ENCODE measurements around the gene GHSR. TPM values are rescaled to one million over a fixed set of nuclear protein-coding genes. Genes with fewer than 3 reads are reported as not detected.

Gene GHSR
- total and polyA plus RNA-seq, 7 experiments from 2014 or later, result not detected

DNA sequence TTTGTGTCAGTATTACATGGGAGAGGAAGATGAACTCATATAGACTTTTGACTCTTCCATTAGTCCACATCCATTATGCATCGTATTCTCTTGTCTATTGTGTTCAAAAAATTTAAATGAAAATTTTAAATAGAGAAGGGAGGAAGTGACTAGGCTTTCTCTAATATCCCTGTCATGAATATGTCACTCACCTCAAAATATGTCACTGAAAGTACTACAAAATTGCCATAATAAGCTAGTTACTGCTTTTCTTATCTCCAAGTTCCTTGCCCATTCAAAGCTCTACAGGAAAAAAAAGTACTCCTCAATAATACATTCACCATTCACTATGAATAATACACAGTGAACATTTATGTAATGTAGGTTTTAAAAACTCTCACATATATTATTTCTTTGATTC is 22.3 kb upstream of the GHSR start:
- DNase-seq (no peak), ATAC-seq (no peak)
- intact Hi-C loops (cut with micrococcal nuclease), result loop anchor here in 1 of 2 donors (10.0 kb wide), 1 partner anchor 436 kb away; the partner anchor contains the start of gene FNDC3B
- H3K36me3 Mint-ChIP-seq, result peaks cover 0 to 2% (median 0%) of the 10 kb centered on the region in 5 donors
- ChIA-PET POLR2A (no interaction called here), CTCF (interaction anchor here (1.0 kb wide), 1 partner anchor 152 kb away, joined by 6 read pairs; no protein-coding TSS in a partner anchor)
- no peaks in the 10 kb centered on the region for H3K4me1 ChIP-seq (ENCODE audit: control insufficient read depth in 2 of 2, insufficient read depth in 2 of 2, low read length in 2 of 2)
- peaks cover 0 to 4% (median 0%) of the 10 kb centered on the region in 7 donors for H3K4me1 Mint-ChIP-seq
- H3K4me3 Mint-ChIP-seq, result no peak overlapping the region
- peaks cover 0 to 7% (median 2%) of the 10 kb centered on the region in 11 donors for H3K9me3 Mint-ChIP-seq
- peaks cover 12 to 31% (median 28%) of the 10 kb centered on the region in 5 donors for H3K27me3 Mint-ChIP-seq
- H3K4me3 ChIP-seq (ENCODE audit: low read length), result no peak overlapping the region
- no peak overlapping the region for H3K27ac Mint-ChIP-seq
- no peaks in the 10 kb centered on the region for H3K27me3 ChIP-seq (ENCODE audit: control insufficient read depth in 2 of 2, insufficient read depth in 2 of 2, low read length in 2 of 2)
- H3K9me3 ChIP-seq (ENCODE audit: control insufficient read depth in 2 of 3, low read length in 3 of 3), result no peaks in the 10 kb centered on the region
- H3K36me3 ChIP-seq (ENCODE audit: control insufficient read depth in 2 of 3, insufficient read depth in 3 of 3, low read length in 3 of 3), result no peaks in the 10 kb centered on the region
- no peak overlapping the region for H3K27ac ChIP-seq (ENCODE audit: low read depth, low read length)

DNA sequence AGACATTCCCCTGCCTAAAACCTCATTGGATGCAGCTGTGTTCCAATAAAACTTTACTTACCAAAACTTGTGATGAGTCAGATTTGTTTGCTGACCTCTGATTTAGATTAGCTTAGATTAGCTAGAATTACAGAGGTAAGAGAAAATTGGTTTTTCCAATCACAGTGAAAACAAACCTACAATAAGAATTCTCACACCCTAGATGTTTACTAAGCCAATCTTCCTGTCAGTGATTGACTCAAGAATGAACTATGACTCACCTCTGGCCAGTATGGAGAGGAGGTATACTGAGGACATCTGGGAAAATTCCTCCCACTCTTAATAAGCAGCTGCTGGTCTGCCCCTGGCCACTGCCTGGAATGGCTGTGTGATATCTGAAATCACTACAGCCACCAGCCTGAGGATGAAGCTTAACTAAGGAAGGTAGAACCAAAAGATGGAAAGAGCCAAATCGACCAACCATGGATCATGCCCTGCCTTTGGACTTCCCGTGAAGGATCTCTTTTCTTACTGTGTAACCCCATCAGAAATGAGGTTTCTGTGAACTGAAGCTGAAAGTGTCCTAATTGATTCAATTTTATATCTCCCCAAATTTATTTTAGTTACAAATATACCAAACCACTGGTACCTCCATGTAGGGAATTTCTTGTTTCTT is 19.0 kb upstream of the GHSR start:
- no peaks in the 10 kb centered on the region for H3K27me3 ChIP-seq (ENCODE audit: control insufficient read depth in 2 of 2, insufficient read depth in 2 of 2, low read length in 2 of 2)
- Mint-ChIP-seq H3K4me1 (peaks cover 0 to 4% (median 0%) of the 10 kb centered on the region in 7 donors), H3K27me3 (peaks cover 12 to 34% (median 28%) of the 10 kb centered on the region in 5 donors), H3K36me3 (peaks cover 0 to 3% (median 0%) of the 10 kb centered on the region in 5 donors), H3K9me3 (peaks cover 0 to 7% (median 2%) of the 10 kb centered on the region in 11 donors), H3K27ac (no peak overlapping the region), H3K4me3 (no peak overlapping the region)
- CTCF ChIA-PET, result interaction anchor here (0.8 to 1.0 kb wide), 2 partner anchors 12 to 128 kb away, joined by 3 read pairs; no protein-coding TSS in a partner anchor
- ATAC-seq, result no peak
- POLR2A ChIA-PET, result no interaction called here
- no peak overlapping the region for H3K4me3 ChIP-seq (ENCODE audit: low read length)
- no peaks in the 10 kb centered on the region for H3K9me3 ChIP-seq (ENCODE audit: control insufficient read depth in 2 of 3, low read length in 3 of 3)
- DNase-seq, result no peak
- intact Hi-C loops (cut with micrococcal nuclease), result no loop called here
- no peaks in the 10 kb centered on the region for H3K4me1 ChIP-seq (ENCODE audit: control insufficient read depth in 2 of 2, insufficient read depth in 2 of 2, low read length in 2 of 2)
- H3K36me3 ChIP-seq (ENCODE audit: control insufficient read depth in 2 of 3, insufficient read depth in 3 of 3, low read length in 3 of 3), result no peaks in the 10 kb centered on the region
- no peak overlapping the region for H3K27ac ChIP-seq (ENCODE audit: low read depth, low read length)

DNA sequence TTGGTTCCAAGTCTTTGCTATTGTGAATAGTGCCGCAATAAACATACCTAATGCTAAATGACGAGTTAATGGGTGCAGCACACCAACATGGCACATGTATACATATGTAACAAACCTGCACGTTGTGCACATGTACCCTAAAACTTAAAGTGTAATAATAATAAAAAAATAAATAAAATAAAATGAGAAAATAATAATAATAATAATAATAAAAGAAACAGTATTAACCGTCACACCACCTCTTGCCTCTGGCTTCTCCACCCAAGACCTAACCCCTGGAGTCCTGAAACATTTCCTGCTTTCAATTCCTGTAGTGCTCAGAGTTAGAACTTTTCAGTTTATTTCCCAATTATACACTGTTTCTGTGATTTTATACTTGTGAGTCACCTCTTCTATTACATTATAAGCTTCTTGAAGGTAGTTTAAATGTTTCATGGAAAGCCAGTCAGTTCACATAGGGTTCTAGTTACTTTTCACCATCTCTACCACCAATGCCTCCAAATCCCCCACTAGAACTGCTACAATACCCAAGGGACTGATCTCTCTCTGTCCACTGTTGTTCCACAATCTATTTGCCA is 18.4 kb upstream of the GHSR start:
- peaks cover 11 to 28% (median 25%) of the 10 kb centered on the region in 5 donors for H3K27me3 Mint-ChIP-seq
- no peaks in the 10 kb centered on the region for H3K36me3 ChIP-seq (ENCODE audit: control insufficient read depth in 2 of 3, insufficient read depth in 3 of 3, low read length in 3 of 3)
- peaks cover 0 to 3% (median 0%) of the 10 kb centered on the region in 5 donors for H3K36me3 Mint-ChIP-seq
- no peak overlapping the region for H3K27ac ChIP-seq (ENCODE audit: low read depth, low read length)
- ChIA-PET POLR2A (no interaction called here), CTCF (interaction anchor here (0.8 to 1.0 kb wide), 2 partner anchors 13 to 129 kb away, joined by 3 read pairs; no protein-coding TSS in a partner anchor)
- H3K9me3 ChIP-seq (ENCODE audit: control insufficient read depth in 2 of 3, low read length in 3 of 3), result no peaks in the 10 kb centered on the region
- no peaks in the 10 kb centered on the region for H3K27me3 ChIP-seq (ENCODE audit: control insufficient read depth in 2 of 2, insufficient read depth in 2 of 2, low read length in 2 of 2)
- H3K9me3 Mint-ChIP-seq, result peaks cover 0 to 2% (median 0%) of the 10 kb centered on the region in 11 donors
- H3K4me3 ChIP-seq (ENCODE audit: low read length), result no peak overlapping the region
- H3K4me1 Mint-ChIP-seq, result peaks cover 0 to 4% (median 0%) of the 10 kb centered on the region in 7 donors
- intact Hi-C loops (cut with micrococcal nuclease), result no loop called here
- H3K4me3 Mint-ChIP-seq, result no peak overlapping the region
- H3K27ac Mint-ChIP-seq, result no peak overlapping the region
- no peaks in the 10 kb centered on the region for H3K4me1 ChIP-seq (ENCODE audit: control insufficient read depth in 2 of 2, insufficient read depth in 2 of 2, low read length in 2 of 2)
- DNase-seq (no peak), ATAC-seq (no peak)

DNA sequence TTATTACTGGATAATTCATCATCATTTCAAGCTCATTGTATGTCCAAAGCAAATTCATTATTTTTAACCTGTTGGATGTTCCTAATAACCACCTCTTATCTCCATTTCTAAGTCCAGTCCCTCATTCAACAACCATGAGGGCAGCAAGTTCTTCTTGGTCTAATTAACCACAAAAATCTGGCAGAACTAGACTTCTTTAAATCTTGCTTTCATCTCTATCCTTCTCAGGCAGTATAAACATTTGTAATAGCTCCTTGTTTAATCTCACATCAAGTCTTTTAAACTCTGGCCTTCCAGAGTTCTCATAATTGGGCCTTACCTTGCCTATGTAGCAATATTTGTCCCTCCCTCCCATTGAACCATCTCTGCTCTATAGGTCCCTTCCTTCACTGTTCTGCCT is 17.0 kb upstream of the GHSR start:
- peaks cover 0 to 2% (median 0%) of the 10 kb centered on the region in 11 donors for H3K9me3 Mint-ChIP-seq
- Histone ChIP-seq H3K4me1 (ENCODE audit: control insufficient read depth in 2 of 2, insufficient read depth in 2 of 2, low read length in 2 of 2) (no peaks in the 10 kb centered on the region), H3K4me3 (ENCODE audit: low read length) (no peak overlapping the region), H3K27me3 (ENCODE audit: control insufficient read depth in 2 of 2, insufficient read depth in 2 of 2, low read length in 2 of 2) (no peaks in the 10 kb centered on the region), H3K9me3 (ENCODE audit: control insufficient read depth in 2 of 3, low read length in 3 of 3) (no peaks in the 10 kb centered on the region), H3K36me3 (ENCODE audit: control insufficient read depth in 2 of 3, insufficient read depth in 3 of 3, low read length in 3 of 3) (no peaks in the 10 kb centered on the region), H3K27ac (ENCODE audit: low read depth, low read length) (no peak overlapping the region)
- H3K36me3 Mint-ChIP-seq, result peaks cover 0 to 3% (median 0%) of the 10 kb centered on the region in 5 donors
- intact Hi-C loops (cut with micrococcal nuclease), result no loop called here
- POLR2A ChIA-PET, result no interaction called here
- no peak for DNase-seq
- peaks cover 0 to 4% (median 0%) of the 10 kb centered on the region in 7 donors for H3K4me1 Mint-ChIP-seq
- H3K4me3 Mint-ChIP-seq, result no peak overlapping the region
- ATAC-seq, result no peak
- CTCF ChIA-PET, result no interaction called here
- no peak overlapping the region for H3K27ac Mint-ChIP-seq
- peaks cover 10 to 22% (median 16%) of the 10 kb centered on the region in 5 donors for H3K27me3 Mint-ChIP-seq

DNA sequence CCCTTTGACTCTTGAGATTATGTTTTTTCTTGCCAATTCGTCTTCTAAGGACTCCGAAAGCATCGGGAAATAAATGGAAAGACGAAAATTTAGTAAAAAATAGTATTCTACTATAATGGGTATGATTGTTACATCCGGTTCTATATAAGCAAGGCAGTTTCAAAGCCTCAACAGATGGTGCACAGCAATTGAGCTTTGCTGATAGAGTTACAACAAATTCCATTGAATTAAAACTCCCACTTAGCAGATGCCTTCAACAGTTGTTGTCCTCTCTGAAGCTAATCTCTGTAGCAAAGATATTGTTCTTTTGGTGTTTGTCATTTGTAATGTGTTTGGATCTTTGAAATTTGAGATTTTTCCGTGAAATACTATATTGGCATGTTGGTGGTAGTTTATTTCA is 16.1 kb upstream of the GHSR start:
- DNase-seq (no peak), ATAC-seq (no peak)
- Mint-ChIP-seq H3K4me3 (no peak overlapping the region), H3K36me3 (peaks cover 0 to 3% (median 0%) of the 10 kb centered on the region in 5 donors), H3K27ac (no peak overlapping the region), H3K27me3 (peaks cover 10 to 20% (median 16%) of the 10 kb centered on the region in 5 donors), H3K4me1 (peaks cover 0 to 4% (median 0%) of the 10 kb centered on the region in 7 donors), H3K9me3 (peaks cover 0 to 2% (median 0%) of the 10 kb centered on the region in 11 donors)
- ChIA-PET CTCF (no interaction called here), POLR2A (no interaction called here)
- Histone ChIP-seq H3K27ac (ENCODE audit: low read depth, low read length) (no peak overlapping the region), H3K27me3 (ENCODE audit: control insufficient read depth in 2 of 2, insufficient read depth in 2 of 2, low read length in 2 of 2) (no peaks in the 10 kb centered on the region), H3K36me3 (ENCODE audit: control insufficient read depth in 2 of 3, insufficient read depth in 3 of 3, low read length in 3 of 3) (no peaks in the 10 kb centered on the region), H3K4me3 (ENCODE audit: low read length) (no peak overlapping the region), H3K9me3 (ENCODE audit: control insufficient read depth in 2 of 3, low read length in 3 of 3) (no peaks in the 10 kb centered on the region), H3K4me1 (ENCODE audit: control insufficient read depth in 2 of 2, insufficient read depth in 2 of 2, low read length in 2 of 2) (no peaks in the 10 kb centered on the region)
- intact Hi-C loops (cut with micrococcal nuclease), result no loop called here

DNA sequence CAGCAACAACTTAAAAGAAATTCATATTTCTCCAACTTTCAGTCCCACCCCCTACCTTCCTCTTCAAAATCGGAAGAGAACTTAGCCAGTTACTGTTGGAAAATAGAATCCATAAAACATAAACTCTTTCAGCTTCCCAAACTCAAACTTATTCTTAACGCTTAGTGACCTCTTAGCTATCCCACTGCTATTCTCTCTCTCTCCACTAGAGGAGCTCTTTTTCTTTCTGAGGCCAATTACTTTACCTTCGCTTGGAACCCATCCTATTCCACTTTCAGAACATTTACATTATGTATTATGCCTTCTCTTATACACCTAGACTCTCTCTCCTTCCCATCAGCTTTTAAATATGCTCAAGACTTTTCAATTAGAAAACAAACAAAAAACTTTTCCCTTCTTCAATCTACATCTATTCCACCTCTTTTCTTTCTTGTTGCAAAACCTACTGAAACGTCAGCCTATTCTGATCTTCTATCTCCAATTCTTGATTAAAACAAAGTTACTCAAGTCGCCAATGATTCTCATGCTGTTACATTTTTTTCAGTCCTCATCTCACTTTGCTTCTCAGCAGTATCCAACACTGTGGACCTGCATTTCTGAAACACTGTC is 13.4 kb upstream of the GHSR start:
- Mint-ChIP-seq H3K9me3 (peaks cover 0 to under 1% (median 0%) of the 10 kb centered on the region in 11 donors), H3K27me3 (peaks cover 0 to 7% (median under 1%) of the 10 kb centered on the region in 5 donors), H3K36me3 (peaks cover 0 to 2% (median 0%) of the 10 kb centered on the region in 5 donors), H3K27ac (no peak overlapping the region), H3K4me1 (no peaks in the 10 kb centered on the region), H3K4me3 (no peak overlapping the region)
- CTCF ChIA-PET, result interaction anchor here (0.5 to 1.8 kb wide), 11 partner anchors 10 to 824 kb away, joined by 3 to 10 read pairs (median 4); no protein-coding TSS in a partner anchor
- Histone ChIP-seq H3K4me3 (ENCODE audit: low read length) (no peak overlapping the region), H3K27ac (ENCODE audit: low read depth, low read length) (no peak overlapping the region), H3K27me3 (ENCODE audit: control insufficient read depth in 2 of 2, insufficient read depth in 2 of 2, low read length in 2 of 2) (no peaks in the 10 kb centered on the region), H3K4me1 (ENCODE audit: control insufficient read depth in 2 of 2, insufficient read depth in 2 of 2, low read length in 2 of 2) (no peaks in the 10 kb centered on the region), H3K9me3 (ENCODE audit: control insufficient read depth in 2 of 3, low read length in 3 of 3) (no peaks in the 10 kb centered on the region), H3K36me3 (ENCODE audit: control insufficient read depth in 2 of 3, insufficient read depth in 3 of 3, low read length in 3 of 3) (no peaks in the 10 kb centered on the region)
- ATAC-seq, result peak; percentile 77
- DNase-seq, result peak in 4 of 9 donors; percentile 23 to 37 (median 30)
- intact Hi-C loops (cut with micrococcal nuclease), result loop anchor here (1.0 to 2.0 kb wide), 5 partner anchors 15 to 205 kb away; no protein-coding TSS in a partner anchor
- POLR2A ChIA-PET, result no interaction called here

Measured in naive thymus-derived CD4-positive, alpha-beta T cell (primary cell).